ENCODE results near the gene ERMN.
"Not testable (repeated sequence)": the region's sequence is repeated elsewhere in the genome, so short reads cannot be mapped to it uniquely, and the experiment has no call there.

The ERMN gene

GRCh38 chr2:157290525-157290924 lies 35.1 kb downstream of the ERMN start:
- DNase-seq, result no peak

GRCh38 chr2:157287160-157287559 lies 38.5 kb downstream of the ERMN start:
- no peak for DNase-seq

GRCh38 chr2:157283468-157283867 lies 42.2 kb downstream of the ERMN start:
- no peak for DNase-seq

GRCh38 chr2:157281316-157281715 lies 44.3 kb downstream of the ERMN start:
- DNase-seq, result no peak

GRCh38 chr2:157279311-157279710 lies 46.3 kb downstream of the ERMN start:
- not testable (repeated sequence) for DNase-seq

- no peak for DNase-seq
These were observed 53.9 kb downstream of the ERMN start for GRCh38 chr2:157271590-157272203.

GRCh38 chr2:157269922-157270321 lies 55.7 kb downstream of the ERMN start:
- no peak for DNase-seq

- no peak for DNase-seq
These were observed 56.6 kb downstream of the ERMN start for GRCh38 chr2:157269060-157269459.
